ENCODE results near the gene EPYC. TPM values are rescaled to one million over a fixed set of nuclear protein-coding genes. Genes with fewer than 3 reads are reported as not detected.

EPYC gene
- total and polyA plus RNA-seq, 10 of the 15 experiments (the other 5 are each of a cell fraction or from before 2014, with no cell fraction given): not detected

GRCh38 chr12:90947869-90948268 is 56.9 kb downstream of the EPYC start:
- FAIRE-seq: no peak
- H3K9me3 ChIP-seq (replicated peaks; ENCODE audit: control insufficient read depth, insufficient read depth, low read length): no peaks in the 10 kb centered on the region
- in situ Hi-C loops (cut with MboI): no loop called here
- H2AFZ ChIP-seq (ENCODE audit: control insufficient read depth, low read depth, low read length): no peak overlapping the region
- no TSS peak for BruUV-seq (replicated peaks)
- ChIA-PET POLR2A (no interaction called here), CTCF (interaction anchor here (4.1 kb wide), 1 partner anchor 11 kb away, joined by 41 read pairs; no protein-coding TSS in a partner anchor), RAD21 (ENCODE audit: unreplicated experiment) (no interaction called here), SMC1A (ENCODE audit: uncharacterized antibody, unreplicated experiment) (interaction anchor here (1.3 to 2.1 kb wide), 3 partner anchors 161 to 381 kb away, joined by 3 to 5 read pairs (median 5); no protein-coding TSS in a partner anchor)
- TF ChIP-seq CBX3 (IDR thresholded peaks at IDR 0.05; ENCODE audit: borderline replicate concordance, low read depth) (no peak), PAX8 (IDR thresholded peaks at IDR 0.05) (no peak), SKIL (IDR thresholded peaks at IDR 0.05; ENCODE audit: low read depth, poor library complexity, severe bottlenecking) (no peak), JUNB (IDR thresholded peaks at IDR 0.05) (no peak), RFX5 (IDR thresholded peaks at IDR 0.05; ENCODE audit: low read depth, low read length) (no peak), STAT3 (IDR thresholded peaks at IDR 0.05; ENCODE audit: low read depth, low read length) (no peak), MAX (IDR thresholded peaks at IDR 0.05; ENCODE audit: low read depth, low read length) (no peak), HCFC1 (IDR thresholded peaks at IDR 0.05; ENCODE audit: low read length) (no peak), SIN3A (IDR thresholded peaks at IDR 0.05; ENCODE audit: low read depth, low read length) (no peak)
- no peaks in the 10 kb centered on the region for H3K27me3 ChIP-seq (replicated peaks in 1 of 2; ENCODE audit: control insufficient read depth in 2 of 2, insufficient read depth in 2 of 2, low read length in 1 of 2)
- no peak overlapping the region for H3K4me3 ChIP-seq
- DNase-seq (ENCODE audit: low read depth, low spot score): no peak
- H3K4me2 ChIP-seq (ENCODE audit: control insufficient read depth, insufficient read depth): no peak overlapping the region
- H3K9ac ChIP-seq (ENCODE audit: control insufficient read depth, insufficient read depth, low read length): no peak overlapping the region
- intact Hi-C loops (cut with micrococcal nuclease; ENCODE audit: unreplicated experiment): loop anchor here (10.0 kb wide), 1 partner anchor 377 kb away; no protein-coding TSS in a partner anchor
- H4K20me1 ChIP-seq (ENCODE audit: control insufficient read depth, insufficient read depth): no peaks in the 10 kb centered on the region
- H3K36me3 ChIP-seq (ENCODE audit: control insufficient read depth in 2 of 2, insufficient read depth in 2 of 2, low read length in 1 of 2): no peaks in the 10 kb centered on the region
- WGBS (ENCODE audit: insufficient coverage, insufficient replicate concordance, low lambda C conversion rate, missing lambda C conversion rate): 75% methylated on average over 7 of the region's 7 CpGs
- no peak for ATAC-seq
- H3K27ac ChIP-seq (ENCODE audit: control insufficient read depth, insufficient read depth): no peak overlapping the region
- H3K4me1 ChIP-seq (ENCODE audit: control insufficient read depth, insufficient read depth, low read length): no peaks in the 10 kb centered on the region
- no peaks in the 10 kb centered on the region for H3K79me2 ChIP-seq (ENCODE audit: control insufficient read depth, insufficient read depth, low read length)
